ENCODE results near the gene PANK1. TPM values are rescaled to one million over a fixed set of nuclear protein-coding genes. Genes with fewer than 3 reads are reported as not detected.

PANK1 gene
- total RNA-seq, 1 donor from 2014 or later = 7.8 TPM

DNA sequence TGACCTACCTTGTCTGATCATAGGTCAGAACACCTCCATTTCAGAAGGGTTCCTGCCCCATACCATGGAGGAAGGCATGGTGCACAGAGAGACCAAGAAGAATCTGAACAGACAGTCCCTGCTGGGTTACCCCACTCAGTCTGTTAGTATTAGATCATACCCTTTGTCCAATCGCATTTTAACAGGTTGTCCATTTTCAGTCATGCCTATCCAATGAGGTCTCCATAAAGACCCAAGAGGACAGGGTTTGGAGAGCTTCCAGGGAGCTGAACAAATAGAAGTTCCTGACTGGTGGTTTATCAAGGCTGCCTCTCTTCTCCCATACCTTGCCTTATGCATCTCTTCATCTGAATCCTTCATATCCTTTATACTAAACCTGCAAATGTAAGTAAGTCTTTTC lies 88.4 kb downstream of the PANK1 start:
- peak; percentile 95 for DNase-seq (ENCODE audit: low read depth)
- H3K4me3 ChIP-seq (ENCODE audit: low read depth, low read length) = peak overlapping the region; percentile 48
- TF ChIP-seq, protein P1, sequence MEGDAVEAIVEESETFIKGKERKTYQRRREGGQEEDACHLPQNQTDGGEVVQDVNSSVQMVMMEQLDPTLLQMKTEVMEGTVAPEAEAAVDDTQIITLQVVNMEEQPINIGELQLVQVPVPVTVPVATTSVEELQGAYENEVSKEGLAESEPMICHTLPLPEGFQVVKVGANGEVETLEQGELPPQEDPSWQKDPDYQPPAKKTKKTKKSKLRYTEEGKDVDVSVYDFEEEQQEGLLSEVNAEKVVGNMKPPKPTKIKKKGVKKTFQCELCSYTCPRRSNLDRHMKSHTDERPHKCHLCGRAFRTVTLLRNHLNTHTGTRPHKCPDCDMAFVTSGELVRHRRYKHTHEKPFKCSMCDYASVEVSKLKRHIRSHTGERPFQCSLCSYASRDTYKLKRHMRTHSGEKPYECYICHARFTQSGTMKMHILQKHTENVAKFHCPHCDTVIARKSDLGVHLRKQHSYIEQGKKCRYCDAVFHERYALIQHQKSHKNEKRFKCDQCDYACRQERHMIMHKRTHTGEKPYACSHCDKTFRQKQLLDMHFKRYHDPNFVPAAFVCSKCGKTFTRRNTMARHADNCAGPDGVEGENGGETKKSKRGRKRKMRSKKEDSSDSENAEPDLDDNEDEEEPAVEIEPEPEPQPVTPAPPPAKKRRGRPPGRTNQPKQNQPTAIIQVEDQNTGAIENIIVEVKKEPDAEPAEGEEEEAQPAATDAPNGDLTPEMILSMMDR (conservative IDR thresholded peaks at IDR 0.05; ENCODE audit: low read depth, low read length) = no peak

DNA sequence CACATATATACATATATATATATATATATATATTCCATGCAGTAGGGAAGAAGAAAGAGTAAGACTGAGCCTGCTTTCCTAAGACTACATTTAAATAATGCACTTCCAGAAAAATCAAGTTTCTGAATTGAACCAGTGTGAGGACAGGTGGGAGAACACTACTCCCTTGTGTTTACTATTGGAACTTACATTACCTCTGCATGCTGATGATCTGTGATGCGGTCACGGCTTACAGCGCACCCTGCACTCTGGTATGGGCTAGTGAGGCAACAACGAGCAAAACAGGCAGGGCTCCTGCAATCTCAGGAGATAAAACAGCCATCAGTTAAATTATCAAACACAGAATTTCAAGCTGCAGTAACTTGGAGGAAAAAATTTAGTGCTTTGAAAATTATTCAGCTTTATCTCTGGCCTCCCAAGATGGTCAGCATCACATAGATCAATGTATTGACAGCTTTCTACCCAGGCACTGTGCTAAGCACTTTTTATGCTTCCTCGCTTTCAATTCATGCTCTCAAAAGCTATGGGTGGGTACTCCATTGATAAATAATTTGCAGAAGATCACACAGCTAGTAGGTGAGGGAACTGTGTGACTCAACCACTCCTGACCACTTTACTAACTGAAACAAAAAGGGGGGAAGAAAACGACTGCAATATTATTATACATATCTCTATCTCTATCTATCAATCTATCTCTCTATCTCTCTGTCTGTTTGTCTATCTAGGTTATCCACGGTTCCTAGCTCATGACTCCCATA lies 89.2 kb downstream of the PANK1 start:
- TF ChIP-seq, protein P1 (conservative IDR thresholded peaks at IDR 0.05; ENCODE audit: low read depth, low read length) = peak; percentile 72

DNA sequence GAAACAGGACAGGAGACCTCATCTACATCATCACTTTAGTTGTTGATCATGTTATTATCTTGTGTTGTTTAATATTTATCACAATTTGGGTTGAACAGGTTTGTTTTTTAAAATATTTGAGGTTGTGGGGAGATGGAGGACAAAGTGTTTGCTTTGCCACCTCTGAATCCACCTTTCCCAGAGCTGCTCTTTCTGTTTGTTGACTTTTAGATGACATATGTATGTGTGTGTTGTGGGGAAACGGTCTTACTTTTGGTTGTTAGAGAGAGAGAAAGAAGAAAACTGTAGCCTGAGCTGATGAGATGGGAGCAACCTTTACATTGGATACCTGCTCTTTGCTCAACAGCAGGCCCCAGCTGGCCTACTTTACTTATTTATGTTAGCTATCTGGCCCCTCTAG lies 90.6 kb downstream of the PANK1 start:
- TF ChIP-seq, protein P1 (conservative IDR thresholded peaks at IDR 0.05; ENCODE audit: low read depth, low read length) = no peak
- DNase-seq (ENCODE audit: low read depth) = no peak
- H3K4me3 ChIP-seq (ENCODE audit: low read depth, low read length) = no peak overlapping the region

More for the DNA sequence above, 89.2 kb downstream of the PANK1 start:
- peak; percentile 86 for DNase-seq (ENCODE audit: low read depth)
- peak overlapping the region; percentile 48 for H3K4me3 ChIP-seq (ENCODE audit: low read depth, low read length)

DNA sequence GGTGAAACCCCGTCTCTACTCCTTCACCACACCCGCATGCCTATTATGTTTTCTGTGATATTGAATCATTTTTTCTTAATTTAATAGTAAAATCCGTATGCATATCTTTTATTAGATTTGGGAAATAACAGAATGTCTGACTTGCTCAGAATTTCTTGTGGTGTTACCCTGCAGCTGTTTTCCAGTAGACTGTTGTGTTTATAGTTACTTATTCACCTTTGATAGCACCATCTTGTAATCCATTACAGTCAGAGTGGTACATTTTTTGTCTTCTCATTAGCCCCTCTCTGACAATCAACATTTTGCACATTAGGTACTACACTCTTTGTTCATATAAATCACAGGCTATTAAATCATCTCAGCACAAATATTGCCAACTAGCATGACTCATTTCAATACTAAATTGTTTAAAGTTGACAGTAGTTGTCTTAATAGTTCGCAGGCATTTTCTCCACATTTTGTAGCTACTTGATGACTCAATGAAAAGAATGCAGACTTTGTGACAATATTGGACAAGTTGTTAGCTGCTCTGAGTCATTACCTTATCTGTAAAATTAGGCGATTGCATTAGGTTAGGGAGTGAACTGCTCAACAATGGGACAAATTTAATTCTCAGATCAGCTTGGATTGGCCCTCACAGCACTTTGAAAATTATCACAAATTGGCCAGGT lies 91.8 kb downstream of the PANK1 start:
- peak; percentile 92 for DNase-seq (ENCODE audit: low read depth)
- H3K4me3 ChIP-seq (ENCODE audit: low read depth, low read length) = no peak overlapping the region
- TF ChIP-seq, protein P1 (conservative IDR thresholded peaks at IDR 0.05; ENCODE audit: low read depth, low read length) = no peak

DNA sequence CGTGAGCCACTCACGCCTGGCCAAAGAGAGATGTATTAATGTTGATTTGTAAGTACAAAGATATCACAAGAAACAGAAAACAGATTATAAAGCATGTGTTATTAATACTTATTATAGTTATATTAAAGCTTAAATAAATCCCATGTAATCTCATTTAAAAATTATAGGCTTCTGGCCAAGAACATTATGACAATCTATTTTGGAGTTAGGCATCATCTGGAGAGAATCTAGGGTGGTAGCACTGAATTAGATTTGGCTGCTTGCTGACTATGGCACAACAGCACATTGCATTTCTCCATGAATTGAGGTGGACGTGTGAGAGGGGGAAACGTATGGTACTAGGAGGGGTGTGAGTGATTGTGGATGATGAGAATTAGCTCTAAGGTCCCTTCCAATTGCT lies 92.8 kb downstream of the PANK1 start:
- no peak for DNase-seq (ENCODE audit: low read depth)
- H3K4me3 ChIP-seq (ENCODE audit: low read depth, low read length) = no peak overlapping the region
- TF ChIP-seq, protein P1 (conservative IDR thresholded peaks at IDR 0.05; ENCODE audit: low read depth, low read length) = no peak

DNA sequence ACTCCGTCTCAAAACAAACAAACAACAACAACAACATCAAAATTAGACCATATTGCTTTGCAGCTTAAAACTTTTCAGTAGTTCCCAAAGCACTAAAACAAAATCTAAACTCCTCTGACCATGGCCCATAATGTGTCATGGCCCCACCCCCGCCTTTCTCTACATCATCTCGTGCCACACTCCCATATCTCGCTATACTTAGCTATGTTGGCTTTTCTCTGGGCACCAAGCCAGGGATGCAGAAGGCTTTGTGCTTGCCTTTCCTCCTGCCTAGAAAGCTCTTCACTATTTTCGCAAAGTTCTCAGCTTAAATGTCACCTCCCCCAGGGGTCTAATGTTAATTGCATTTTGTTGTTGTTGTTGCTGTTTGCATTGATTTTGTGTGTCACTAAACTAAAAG lies 94.5 kb downstream of the PANK1 start:
- H3K4me3 ChIP-seq (ENCODE audit: low read depth, low read length) = no peak overlapping the region
- DNase-seq (ENCODE audit: low read depth) = no peak
- TF ChIP-seq, protein P1 (conservative IDR thresholded peaks at IDR 0.05; ENCODE audit: low read depth, low read length) = no peak
